Measurements from ENCODE around the gene MAFG.
A peak's percentile ranks its signal among the peaks of the same experiment; 100 is the strongest.

MAFG gene

GRCh38 chr17:81927653-81928543 lies at the start of gene MAFG:
MAFG (minus strand) TSS chr17:81927735; CDS start chr17:81923185, 4,550 bp downstream.
- peak; percentile 96 for DNase-seq

GRCh38 chr17:81976332-81977210 lies 49.0 kb upstream of the MAFG start:
- DNase-seq: peak; percentile 74

GRCh38 chr17:81973432-81973831 lies 45.9 kb upstream of the MAFG start:
- DNase-seq: no peak

- no peak for DNase-seq
Observed at GRCh38 chr17:81968850-81969812, 41.6 kb upstream of the MAFG start.

GRCh38 chr17:81968396-81968745 lies 40.8 kb upstream of the MAFG start:
- no peak for DNase-seq

GRCh38 chr17:81967533-81968395 lies 40.2 kb upstream of the MAFG start:
- DNase-seq: peak; percentile 90

- no peak for DNase-seq
Observed at GRCh38 chr17:81967244-81967532, 39.7 kb upstream of the MAFG start.

GRCh38 chr17:81966343-81967243 lies 39.1 kb upstream of the MAFG start:
- peak; percentile 77 for DNase-seq

- peak; percentile 4 for DNase-seq
Observed at GRCh38 chr17:81964081-81964849, 36.7 kb upstream of the MAFG start.

GRCh38 chr17:81962499-81963441 lies 35.2 kb upstream of the MAFG start:
- peak; percentile 21 for DNase-seq

- DNase-seq: no peak
Observed at GRCh38 chr17:81961521-81962498, 34.3 kb upstream of the MAFG start.

- peak; percentile 73 for DNase-seq
Observed at GRCh38 chr17:81961087-81961511, 33.6 kb upstream of the MAFG start, which contains the start of gene NOTUM. NOTUM (minus strand) TSS chr17:81961187; CDS start chr17:81960909, 278 bp downstream.

GRCh38 chr17:81960130-81960958 lies 32.8 kb upstream of the MAFG start:
- DNase-seq: peak; percentile 25

GRCh38 chr17:81959362-81960129 lies 32.0 kb upstream of the MAFG start:
- peak; percentile 78 for DNase-seq

- DNase-seq: no peak
Observed at GRCh38 chr17:81958633-81959342, 31.3 kb upstream of the MAFG start.

All from RPMI8226 (cell line).